ENCODE data around the gene TRIP13. TPM values are rescaled to one million over a fixed set of nuclear protein-coding genes. Genes with fewer than 3 reads are reported as not detected.

The TRIP13 gene
- total and polyA plus RNA-seq, 10 of the 15 experiments (the other 5 are each of a cell fraction or from before 2014, with no cell fraction given), result 15.1 to 64.9 (median 32.2) TPM

DNA sequence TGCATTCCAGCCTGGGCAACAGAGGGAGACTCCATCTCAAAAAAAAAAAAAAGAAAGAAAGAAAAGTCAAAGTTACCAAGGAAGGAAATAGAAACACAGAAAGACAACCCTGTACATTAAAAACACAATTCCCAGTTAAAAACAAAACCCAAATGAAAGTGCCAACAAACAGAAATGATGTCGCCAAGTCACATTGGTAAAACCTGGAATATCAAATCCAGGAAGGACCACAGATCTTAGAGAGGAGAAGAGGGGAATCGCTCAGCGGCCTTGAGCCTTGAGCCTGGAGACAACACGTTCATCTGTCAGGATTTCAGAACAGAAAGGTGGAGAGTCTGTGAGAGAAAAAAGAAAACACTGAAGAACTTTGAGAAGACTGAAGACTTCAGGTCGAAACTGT lies 40.7 kb upstream of the TRIP13 start:
- Histone ChIP-seq H3K4me3 (no peak overlapping the region), H3K9ac (ENCODE audit: control insufficient read depth, insufficient read depth, low read length) (no peak overlapping the region), H3K4me2 (ENCODE audit: control insufficient read depth, insufficient read depth) (no peak overlapping the region), H2AFZ (ENCODE audit: control insufficient read depth, low read depth, low read length) (no peak overlapping the region), H4K20me1 (ENCODE audit: control insufficient read depth, insufficient read depth) (no peaks in the 10 kb centered on the region), H3K79me2 (ENCODE audit: control insufficient read depth, insufficient read depth, low read length) (no peaks in the 10 kb centered on the region), H3K4me1 (ENCODE audit: control insufficient read depth, insufficient read depth, low read length) (no peaks in the 10 kb centered on the region), H3K36me3 (ENCODE audit: control insufficient read depth in 2 of 2, insufficient read depth in 2 of 2, low read length in 1 of 2) (no peaks in the 10 kb centered on the region), H3K9me3 (replicated peaks; ENCODE audit: control insufficient read depth, insufficient read depth, low read length) (no peaks in the 10 kb centered on the region), H3K27ac (ENCODE audit: control insufficient read depth, insufficient read depth) (no peak overlapping the region), H3K27me3 (replicated peaks in 1 of 2; ENCODE audit: control insufficient read depth in 2 of 2, insufficient read depth in 2 of 2, low read length in 1 of 2) (no peaks in the 10 kb centered on the region)
- intact Hi-C loops (cut with micrococcal nuclease; ENCODE audit: unreplicated experiment), result no loop called here
- RAD21 ChIA-PET (ENCODE audit: unreplicated experiment), result no interaction called here
- POLR2A ChIA-PET, result no interaction called here
- DNase-seq (ENCODE audit: low read depth, low spot score), result no peak
- no TSS peak for BruUV-seq (replicated peaks)
- no peak for ATAC-seq
- no peak for TF ChIP-seq MYC (IDR thresholded peaks at IDR 0.05; ENCODE audit: insufficient read depth, insufficient read length, insufficient replicate concordance, low read length, severe bottlenecking)
- TF ChIP-seq EED (IDR thresholded peaks at IDR 0.05; ENCODE audit: low read depth), result no peak
- no peak for TF ChIP-seq MEF2B (IDR thresholded peaks at IDR 0.05; ENCODE audit: partially characterized antibody, poor library complexity, severe bottlenecking)
- TF ChIP-seq SMAD5 (IDR thresholded peaks at IDR 0.05; ENCODE audit: low read depth), result no peak
- no peak for TF ChIP-seq NR2C1 (IDR thresholded peaks at IDR 0.05)
- TF ChIP-seq, protein P1, sequence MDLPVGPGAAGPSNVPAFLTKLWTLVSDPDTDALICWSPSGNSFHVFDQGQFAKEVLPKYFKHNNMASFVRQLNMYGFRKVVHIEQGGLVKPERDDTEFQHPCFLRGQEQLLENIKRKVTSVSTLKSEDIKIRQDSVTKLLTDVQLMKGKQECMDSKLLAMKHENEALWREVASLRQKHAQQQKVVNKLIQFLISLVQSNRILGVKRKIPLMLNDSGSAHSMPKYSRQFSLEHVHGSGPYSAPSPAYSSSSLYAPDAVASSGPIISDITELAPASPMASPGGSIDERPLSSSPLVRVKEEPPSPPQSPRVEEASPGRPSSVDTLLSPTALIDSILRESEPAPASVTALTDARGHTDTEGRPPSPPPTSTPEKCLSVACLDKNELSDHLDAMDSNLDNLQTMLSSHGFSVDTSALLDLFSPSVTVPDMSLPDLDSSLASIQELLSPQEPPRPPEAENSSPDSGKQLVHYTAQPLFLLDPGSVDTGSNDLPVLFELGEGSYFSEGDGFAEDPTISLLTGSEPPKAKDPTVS (IDR thresholded peaks at IDR 0.05; ENCODE audit: low read depth, low read length), result no peak
- in situ Hi-C loops (cut with MboI), result loop anchor here (5.0 kb wide), 1 partner anchor 100 kb away; no protein-coding TSS in a partner anchor
- CTCF ChIA-PET, result no interaction called here
- 58% methylated on average over 5 of the region's 5 CpGs for whole genome bisulfite sequencing (ENCODE audit: insufficient coverage, insufficient replicate concordance, low lambda C conversion rate, missing lambda C conversion rate)
- SMC1A ChIA-PET (ENCODE audit: uncharacterized antibody, unreplicated experiment), result no interaction called here
- no peak for FAIRE-seq

All from GM12878 (cell line).